SK-N-MC (cell line): Measurements from ENCODE around the gene PPP6R3.

Experiments used
- EZH2 ChIP-seq: fragments of 200-600 bp; sonication (generic); IDR thresholded peaks from one replicate; pipeline ENCODE4 v1.6.1; 2017; ENCODE audit warnings: antibody characterized with exemption
- POLR2AphosphoS5 ChIP-seq: IDR thresholded peaks from 2 replicates; pipeline ENCODE4 v1.6.1; 2012; ENCODE audit warnings: mild to moderate bottlenecking, low read depth, low read length, borderline replicate concordance

DNA sequence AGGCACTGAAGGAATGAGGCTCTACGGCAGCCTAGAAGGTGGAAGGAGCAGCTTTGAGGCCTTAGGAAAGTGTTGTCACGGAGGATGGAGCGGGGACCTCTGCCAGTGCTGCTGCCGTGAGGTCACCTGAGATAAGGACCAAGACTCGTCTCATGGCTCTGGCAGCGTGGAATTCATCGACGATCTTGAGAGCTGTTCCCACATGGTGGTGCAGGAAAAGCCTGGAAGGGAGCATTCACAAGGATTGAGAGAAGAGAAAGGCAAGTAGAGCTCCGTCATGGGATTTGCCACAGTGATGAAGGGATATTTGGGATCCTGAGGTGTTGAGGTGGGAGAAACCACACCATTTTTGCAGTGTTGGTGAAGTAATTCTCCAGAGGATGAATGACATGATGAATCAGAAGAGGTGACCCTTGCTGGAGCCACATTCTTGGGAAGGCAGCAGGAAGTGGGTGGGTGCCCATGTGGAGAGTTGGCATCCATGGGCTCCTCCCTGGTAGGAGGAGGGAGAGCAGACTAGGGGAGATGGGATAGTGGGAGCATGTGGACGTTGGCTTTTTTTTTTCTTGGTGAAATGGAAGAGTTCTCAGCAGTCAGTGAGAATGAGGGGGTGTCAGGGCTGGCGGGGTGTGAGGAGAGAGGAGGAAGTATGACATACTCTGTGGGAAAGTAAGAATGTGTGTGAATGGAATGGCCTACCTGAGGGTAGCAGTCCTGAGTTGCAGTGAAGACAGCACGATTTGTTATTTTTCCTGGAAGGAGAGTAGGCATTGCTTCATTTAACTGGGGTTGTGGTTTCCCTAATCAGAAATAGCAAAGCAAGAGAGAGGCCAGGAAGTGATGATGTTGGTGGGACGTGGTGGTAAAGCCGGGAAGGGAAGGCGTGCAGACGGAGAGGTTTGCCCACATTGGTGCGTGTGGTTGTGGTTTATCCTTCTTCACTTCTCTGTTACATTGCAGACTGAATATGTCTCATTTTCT is 11.1 kb downstream of the PPP6R3 start:
- TF ChIP-seq EZH2 (no peak), POLR2AphosphoS5 (no peak)
